ENCODE data around the gene CPA3. TPM values are rescaled to one million over a fixed set of nuclear protein-coding genes. Genes with fewer than 3 reads are reported as not detected.

The CPA3 gene
- total and polyA plus RNA-seq, 2 donors (not counting 1 experiment from before 2014, with no cell fraction given), result not detected

GRCh38 chr3:148878095-148878494 is 13.0 kb downstream of the CPA3 start:
- Histone ChIP-seq H3K36me3 (replicated peaks in 1 of 2; ENCODE audit: control extremely low read depth in 1 of 2, control insufficient read depth in 1 of 2, extremely low read depth in 1 of 2, insufficient read depth in 2 of 2, low read length in 1 of 2) (no peaks in the 10 kb centered on the region), H3K4me3 (ENCODE audit: control extremely low read depth in 1 of 5, extremely low read depth in 1 of 5, insufficient read depth in 1 of 5, low read depth in 2 of 5, low read length in 4 of 5) (no peak overlapping the region), H3K27me3 (replicated peaks in 1 of 4; ENCODE audit: control extremely low read depth in 1 of 4, control insufficient read depth in 3 of 4, insufficient read depth in 4 of 4, low read length in 3 of 4) (no peaks in the 10 kb centered on the region), H3K4me1 (ENCODE audit: control insufficient read depth in 2 of 2, insufficient read depth in 2 of 2, low read length in 2 of 2) (no peaks in the 10 kb centered on the region), H3K27ac (ENCODE audit: low read length in 2 of 2) (no peak overlapping the region), H3K4me2 (replicated peaks; ENCODE audit: low read depth, low read length, poor library complexity, severe bottlenecking) (no peak overlapping the region), H2AFZ (ENCODE audit: insufficient read depth, low read depth, low read length, poor library complexity, severe bottlenecking) (no peak overlapping the region), H3K9ac (ENCODE audit: low read length) (no peak overlapping the region), H4K20me1 (ENCODE audit: control insufficient read depth, insufficient read depth, low read length, poor library complexity, severe bottlenecking) (no peaks in the 10 kb centered on the region), H3K9me3 (ENCODE audit: control extremely low read depth in 1 of 3, control insufficient read depth in 2 of 3, insufficient read depth in 1 of 3, low read length in 2 of 3) (no peaks in the 10 kb centered on the region), H3K79me2 (ENCODE audit: control insufficient read depth, insufficient read depth, low read length) (no peaks in the 10 kb centered on the region)
- Mint-ChIP-seq H3K4me1 (no peaks in the 10 kb centered on the region), H3K27me3 (peaks cover 13% of the 10 kb centered on the region), H3K4me3 (no peak overlapping the region), H3K9me3 (ENCODE audit: insufficient read depth) (no peaks in the 10 kb centered on the region), H3K27ac (no peak overlapping the region)
- no peak for DNase-seq
- no peak for TF ChIP-seq EZH2 (IDR thresholded peaks at IDR 0.05; ENCODE audit: borderline replicate concordance, insufficient read depth, low read depth, low read length, poor library complexity, severe bottlenecking)
- TF ChIP-seq, protein P1, sequence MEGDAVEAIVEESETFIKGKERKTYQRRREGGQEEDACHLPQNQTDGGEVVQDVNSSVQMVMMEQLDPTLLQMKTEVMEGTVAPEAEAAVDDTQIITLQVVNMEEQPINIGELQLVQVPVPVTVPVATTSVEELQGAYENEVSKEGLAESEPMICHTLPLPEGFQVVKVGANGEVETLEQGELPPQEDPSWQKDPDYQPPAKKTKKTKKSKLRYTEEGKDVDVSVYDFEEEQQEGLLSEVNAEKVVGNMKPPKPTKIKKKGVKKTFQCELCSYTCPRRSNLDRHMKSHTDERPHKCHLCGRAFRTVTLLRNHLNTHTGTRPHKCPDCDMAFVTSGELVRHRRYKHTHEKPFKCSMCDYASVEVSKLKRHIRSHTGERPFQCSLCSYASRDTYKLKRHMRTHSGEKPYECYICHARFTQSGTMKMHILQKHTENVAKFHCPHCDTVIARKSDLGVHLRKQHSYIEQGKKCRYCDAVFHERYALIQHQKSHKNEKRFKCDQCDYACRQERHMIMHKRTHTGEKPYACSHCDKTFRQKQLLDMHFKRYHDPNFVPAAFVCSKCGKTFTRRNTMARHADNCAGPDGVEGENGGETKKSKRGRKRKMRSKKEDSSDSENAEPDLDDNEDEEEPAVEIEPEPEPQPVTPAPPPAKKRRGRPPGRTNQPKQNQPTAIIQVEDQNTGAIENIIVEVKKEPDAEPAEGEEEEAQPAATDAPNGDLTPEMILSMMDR (IDR thresholded peaks at IDR 0.05), result no peak
- intact Hi-C loops (cut with micrococcal nuclease), result no loop called here
- ChIA-PET POLR2A (no interaction called here), CTCF (no interaction called here)
- no peak for ATAC-seq (ENCODE audit: low read depth)

DNA sequence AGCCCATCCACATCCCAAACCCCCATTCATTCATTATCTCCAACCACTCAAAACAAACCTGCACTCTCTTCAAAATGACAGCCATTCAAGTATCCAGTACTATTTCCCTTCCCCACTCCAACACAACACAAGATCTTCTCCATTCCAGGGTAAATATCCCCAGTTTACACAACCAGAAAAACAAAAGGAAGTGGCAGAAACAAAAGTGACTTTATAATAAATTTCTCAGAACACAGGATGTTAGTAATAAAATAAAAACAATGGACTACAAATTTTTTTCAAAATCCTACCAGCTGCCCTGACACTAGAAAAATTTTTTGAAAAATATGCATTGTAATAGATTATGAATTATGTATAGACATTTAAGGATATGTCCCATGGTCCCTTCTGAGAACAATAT is 14.2 kb downstream of the CPA3 start:
- intact Hi-C loops (cut with micrococcal nuclease), result no loop called here
- Histone ChIP-seq H3K4me2 (replicated peaks; ENCODE audit: low read depth, low read length, poor library complexity, severe bottlenecking) (no peak overlapping the region), H3K27me3 (replicated peaks in 1 of 4; ENCODE audit: control extremely low read depth in 1 of 4, control insufficient read depth in 3 of 4, insufficient read depth in 4 of 4, low read length in 3 of 4) (no peaks in the 10 kb centered on the region), H3K4me1 (ENCODE audit: control insufficient read depth in 2 of 2, insufficient read depth in 2 of 2, low read length in 2 of 2) (no peaks in the 10 kb centered on the region), H4K20me1 (ENCODE audit: control insufficient read depth, insufficient read depth, low read length, poor library complexity, severe bottlenecking) (no peaks in the 10 kb centered on the region), H3K4me3 (ENCODE audit: control extremely low read depth in 1 of 5, extremely low read depth in 1 of 5, insufficient read depth in 1 of 5, low read depth in 2 of 5, low read length in 4 of 5) (no peak overlapping the region), H3K9me3 (ENCODE audit: control extremely low read depth in 1 of 3, control insufficient read depth in 2 of 3, insufficient read depth in 1 of 3, low read length in 2 of 3) (no peaks in the 10 kb centered on the region), H3K36me3 (replicated peaks in 1 of 2; ENCODE audit: control extremely low read depth in 1 of 2, control insufficient read depth in 1 of 2, extremely low read depth in 1 of 2, insufficient read depth in 2 of 2, low read length in 1 of 2) (no peaks in the 10 kb centered on the region), H3K27ac (ENCODE audit: low read length in 2 of 2) (no peak overlapping the region), H3K79me2 (ENCODE audit: control insufficient read depth, insufficient read depth, low read length) (no peaks in the 10 kb centered on the region), H2AFZ (ENCODE audit: insufficient read depth, low read depth, low read length, poor library complexity, severe bottlenecking) (no peak overlapping the region), H3K9ac (ENCODE audit: low read length) (no peak overlapping the region)
- no peaks in the 10 kb centered on the region for H3K4me1 Mint-ChIP-seq
- ATAC-seq (ENCODE audit: low read depth) (no peak), DNase-seq (no peak)
- no peak overlapping the region for H3K4me3 Mint-ChIP-seq
- no peak for TF ChIP-seq EZH2 (IDR thresholded peaks at IDR 0.05; ENCODE audit: borderline replicate concordance, insufficient read depth, low read depth, low read length, poor library complexity, severe bottlenecking)
- TF ChIP-seq, protein P1 (IDR thresholded peaks at IDR 0.05), result no peak
- CTCF ChIA-PET, result no interaction called here
- no peak overlapping the region for H3K27ac Mint-ChIP-seq
- H3K27me3 Mint-ChIP-seq, result peaks cover 13% of the 10 kb centered on the region
- POLR2A ChIA-PET, result no interaction called here
- H3K9me3 Mint-ChIP-seq (ENCODE audit: insufficient read depth), result no peaks in the 10 kb centered on the region
